K562 (cell line): Measurements from ENCODE around the gene ALDH1A2. TPM values are rescaled to one million over a fixed set of nuclear protein-coding genes. Genes with fewer than 3 reads are reported as not detected.

Source experiments
- HCFC1 ChIP-seq: IDR thresholded peaks from 2 replicates; pipeline ENCODE4 v1.6.1; 2012; ENCODE audit warnings: low read depth, low read length, improper control_type of control experiment
- HNRNPL ChIP-seq: fragments of 200-400 bp; formaldehyde crosslinking; IDR thresholded peaks from 2 replicates; pipeline ENCODE4 v1.6.1; 2017; ENCODE audit warnings: low read depth, mild to moderate bottlenecking, low read length
- KDM5B ChIP-seq: fragments of 200-600 bp; sonication (generic); IDR thresholded peaks from 2 replicates; pipeline ENCODE4 v1.6.1; 2012; ENCODE audit warnings: low read depth, mild to moderate bottlenecking, moderate library complexity, low read length, control low read depth, inconsistent platforms; ENCODE audit not compliant: insufficient replicate concordance
- MEF2D ChIP-seq: conservative IDR thresholded peaks from 2 replicates; pipeline ENCODE4 v1.6.1; 2016; ENCODE audit warnings: low read depth, missing genetic modification characterization, missing compliant biosample characterization
- SMAD4 ChIP-seq: fragments of 250-450 bp; sonication (Bioruptor Pico); conservative IDR thresholded peaks from 2 replicates; pipeline ENCODE4 v1.8.0; 2021; ENCODE audit warnings: inconsistent platforms, mild to moderate bottlenecking, moderate library complexity
- SRSF1 ChIP-seq: fragments of 200-400 bp; formaldehyde crosslinking; IDR thresholded peaks from 2 replicates; pipeline ENCODE4 v1.6.1; 2017; ENCODE audit warnings: mild to moderate bottlenecking, low read depth, low read length, moderate library complexity
- ZBTB40 ChIP-seq, 2 experiments: fragments of 450-650 bp in 1 of 2; sonication (generic) in 1 of 2; formaldehyde crosslinking in 1 of 2; IDR thresholded peaks; 2 replicates each; pipeline versions ENCODE4 v1.7.1 to v1.9.0; 2016 to 2022; ENCODE audit warnings: inconsistent platforms in 1 of 2, mild to moderate bottlenecking in 1 of 2, missing genetic modification reagents in 1 of 2
- polyA plus RNA-seq, 8 experiments: library from polyadenylated mRNA; depleted of rRNA in 4 of 8; stranded (reverse) in 5 of 8; unstranded in 3 of 8; fragments of >200 nt; fragmentation: Nextera tagmentation in 2 of 8; fragmentation: Illumina TruSeq in 1 of 8; extraction: Ambion mirVana in 2 of 8; extraction: Trizol in 1 of 8; gene quantifications; 2 replicates each; pipeline versions ENCODE4 v1.2.1 to v1.2.3, GENCODE V29; 2011 to 2014; ENCODE audit warnings: inconsistent platforms in 1 of 8, missing spikeins in 1 of 8
- total RNA-seq, 7 experiments: library from RNA; depleted of rRNA in 6 of 7; stranded (reverse); fragments of >200 nt in 6 of 7; fragmentation: Illumina TruSeq in 2 of 7; extraction: Trizol in 2 of 7; gene quantifications; 2 replicates each; pipeline versions ENCODE4 v1.2.1 to v1.2.3, GENCODE V29; 2011 to 2021; ENCODE audit warnings: low replicate concordance in 1 of 7
- TF ChIP-seq, protein P1 (sequence below): fragments of 200-800 bp; sonication (Bioruptor generic); IDR thresholded peaks from 2 replicates; pipeline ENCODE4 v1.6.1; 2017; ENCODE audit warnings: missing genetic modification characterization, missing compliant biosample characterization
- TF ChIP-seq, protein P2 (sequence below): fragments of 450-650 bp; formaldehyde crosslinking; IDR thresholded peaks from 2 replicates; pipeline ENCODE4 v1.4.0; 2020; ENCODE audit warnings: mild to moderate bottlenecking, moderate library complexity
- TF ChIP-seq, protein P3 (sequence below): fragments of 450-650 bp; IDR thresholded peaks from 2 replicates; pipeline ENCODE4 v1.7.1; 2018; ENCODE audit warnings: mild to moderate bottlenecking, low read depth; ENCODE audit not compliant: partially characterized antibody

ALDH1A2 gene
- total and polyA plus RNA-seq, 9 of the 15 experiments (the other 6 are each of a cell fraction or from before 2014, with no cell fraction given), result 115 to 393 (median 333) TPM

GRCh38 chr15:58066042-58066867 is 744 bp upstream of the ALDH1A2 start (continued):
- TF ChIP-seq, protein P1, sequence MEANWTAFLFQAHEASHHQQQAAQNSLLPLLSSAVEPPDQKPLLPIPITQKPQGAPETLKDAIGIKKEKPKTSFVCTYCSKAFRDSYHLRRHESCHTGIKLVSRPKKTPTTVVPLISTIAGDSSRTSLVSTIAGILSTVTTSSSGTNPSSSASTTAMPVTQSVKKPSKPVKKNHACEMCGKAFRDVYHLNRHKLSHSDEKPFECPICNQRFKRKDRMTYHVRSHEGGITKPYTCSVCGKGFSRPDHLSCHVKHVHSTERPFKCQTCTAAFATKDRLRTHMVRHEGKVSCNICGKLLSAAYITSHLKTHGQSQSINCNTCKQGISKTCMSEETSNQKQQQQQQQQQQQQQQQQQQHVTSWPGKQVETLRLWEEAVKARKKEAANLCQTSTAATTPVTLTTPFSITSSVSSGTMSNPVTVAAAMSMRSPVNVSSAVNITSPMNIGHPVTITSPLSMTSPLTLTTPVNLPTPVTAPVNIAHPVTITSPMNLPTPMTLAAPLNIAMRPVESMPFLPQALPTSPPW, result peak; percentile 10; the same call in 1 of the 2 replicates
- TF ChIP-seq, protein P2, sequence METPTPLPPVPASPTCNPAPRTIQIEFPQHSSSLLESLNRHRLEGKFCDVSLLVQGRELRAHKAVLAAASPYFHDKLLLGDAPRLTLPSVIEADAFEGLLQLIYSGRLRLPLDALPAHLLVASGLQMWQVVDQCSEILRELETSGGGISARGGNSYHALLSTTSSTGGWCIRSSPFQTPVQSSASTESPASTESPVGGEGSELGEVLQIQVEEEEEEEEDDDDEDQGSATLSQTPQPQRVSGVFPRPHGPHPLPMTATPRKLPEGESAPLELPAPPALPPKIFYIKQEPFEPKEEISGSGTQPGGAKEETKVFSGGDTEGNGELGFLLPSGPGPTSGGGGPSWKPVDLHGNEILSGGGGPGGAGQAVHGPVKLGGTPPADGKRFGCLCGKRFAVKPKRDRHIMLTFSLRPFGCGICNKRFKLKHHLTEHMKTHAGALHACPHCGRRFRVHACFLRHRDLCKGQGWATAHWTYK (CRISPR knock-in tag), result no peak
- TF ChIP-seq, protein P3, sequence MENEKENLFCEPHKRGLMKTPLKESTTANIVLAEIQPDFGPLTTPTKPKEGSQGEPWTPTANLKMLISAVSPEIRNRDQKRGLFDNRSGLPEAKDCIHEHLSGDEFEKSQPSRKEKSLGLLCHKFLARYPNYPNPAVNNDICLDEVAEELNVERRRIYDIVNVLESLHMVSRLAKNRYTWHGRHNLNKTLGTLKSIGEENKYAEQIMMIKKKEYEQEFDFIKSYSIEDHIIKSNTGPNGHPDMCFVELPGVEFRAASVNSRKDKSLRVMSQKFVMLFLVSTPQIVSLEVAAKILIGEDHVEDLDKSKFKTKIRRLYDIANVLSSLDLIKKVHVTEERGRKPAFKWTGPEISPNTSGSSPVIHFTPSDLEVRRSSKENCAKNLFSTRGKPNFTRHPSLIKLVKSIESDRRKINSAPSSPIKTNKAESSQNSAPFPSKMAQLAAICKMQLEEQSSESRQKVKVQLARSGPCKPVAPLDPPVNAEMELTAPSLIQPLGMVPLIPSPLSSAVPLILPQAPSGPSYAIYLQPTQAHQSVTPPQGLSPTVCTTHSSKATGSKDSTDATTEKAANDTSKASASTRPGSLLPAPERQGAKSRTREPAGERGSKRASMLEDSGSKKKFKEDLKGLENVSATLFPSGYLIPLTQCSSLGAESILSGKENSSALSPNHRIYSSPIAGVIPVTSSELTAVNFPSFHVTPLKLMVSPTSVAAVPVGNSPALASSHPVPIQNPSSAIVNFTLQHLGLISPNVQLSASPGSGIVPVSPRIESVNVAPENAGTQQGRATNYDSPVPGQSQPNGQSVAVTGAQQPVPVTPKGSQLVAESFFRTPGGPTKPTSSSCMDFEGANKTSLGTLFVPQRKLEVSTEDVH, result peak; percentile 65
- TF ChIP-seq KDM5B (peak; percentile 22), MEF2D (tag) (no peak), SMAD4 (CRISPR knock-in tag) (peak; percentile 9; the same call in 1 of the 2 replicates), SRSF1 (no peak), HCFC1 (no peak), HNRNPL (peak; percentile 94), ZBTB40 (IDR thresholded peaks at IDR 0.05) (no peak), ZBTB40 (CRISPR knock-in tag; IDR thresholded peaks at IDR 0.05) (no peak)
